AG04450 (cell line): ENCODE results near the gene FAM53B. TPM values are rescaled to one million over a fixed set of nuclear protein-coding genes. Genes with fewer than 3 reads are reported as not detected.

ENCODE experiments used
- CTCF ChIA-PET: fragments of 300-600, 350-600 bp; formaldehyde crosslinking; extraction: SDS; loops from one replicate; lab custom pipeline; 2022; ENCODE audit warnings: antibody characterized with exemption, inconsistent platforms; lab: Charles Lee
- POLR2A ChIA-PET: fragments of 350-600 bp; formaldehyde crosslinking; extraction: SDS; loops from one replicate; lab custom pipeline; 2021; ENCODE audit warnings: antibody characterized with exemption, inconsistent platforms; lab: Yijun Ruan, JAX
- DNase-seq: peaks from one replicate; pipeline ENCODE4 v3.0.0-alpha.2; 2011; ENCODE audit warnings: low read depth, low spot score
- H3K27ac ChIP-seq: one replicate; pipeline ENCODE4 v1.5.1; 2012; ENCODE audit warnings: low read depth, low read length, control low read depth
- H3K27me3 ChIP-seq: one replicate; pipeline ENCODE4 v1.6.0; 2012; ENCODE audit warnings: low read length; ENCODE audit not compliant: control insufficient read depth, insufficient read depth
- H3K4me3 ChIP-seq: 2 replicates; pipeline ENCODE4 v1.5.1; 2011; ENCODE audit warnings: mild to moderate bottlenecking, low read depth, low read length, control low read depth
- H3K9me3 ChIP-seq: 2 replicates; pipeline ENCODE4 v1.5.1; 2012; ENCODE audit warnings: low read length; ENCODE audit not compliant: control insufficient read depth, insufficient read depth
- CTCF ChIP-seq: IDR thresholded peaks from 2 replicates; pipeline ENCODE4 v1.5.1; 2011; ENCODE audit warnings: low read depth, low read length, control low read depth, inconsistent platforms
- polyA plus RNA-seq: library from polyadenylated mRNA; depleted of rRNA; stranded (reverse); fragments of >200 nt; gene quantifications from 2 replicates; pipeline ENCODE4 v1.2.3, GENCODE V29; 2011

Gene FAM53B
- polyA plus RNA-seq, 1 experiment = 4.1 TPM

- Histone ChIP-seq H3K27me3 (no peaks in the 10 kb centered on the region), H3K4me3 (no peak overlapping the region), H3K27ac (no peak overlapping the region), H3K9me3 (no peaks in the 10 kb centered on the region)
- ChIA-PET POLR2A (no interaction called here), CTCF (interaction anchor here (1.9 to 4.9 kb wide), 4 partner anchors 22 to 209 kb away, joined by 6 to 101 read pairs (median 44); no protein-coding TSS in a partner anchor)
- no peak for TF ChIP-seq CTCF
- DNase-seq = no peak
Measured at GRCh38 chr10:124739986-124740368, 4.2 kb downstream of the FAM53B start.

- DNase-seq = no peak
- POLR2A ChIA-PET = no interaction called here
- no peaks in the 10 kb centered on the region for H3K9me3 ChIP-seq
Measured at GRCh38 chr10:124739119-124739921, 4.9 kb downstream of the FAM53B start.

GRCh38 chr10:124738441-124738840, 5.7 kb downstream of the FAM53B start:
- TF ChIP-seq CTCF = no peak
- ChIA-PET CTCF (interaction anchor here (0.6 to 4.9 kb wide), 2 partner anchors 198 to 208 kb away, joined by 3 to 79 read pairs; no protein-coding TSS in a partner anchor), POLR2A (no interaction called here)

More at GRCh38 chr10:124739119-124739921, 4.9 kb downstream of the FAM53B start:
- no peak overlapping the region for H3K4me3 ChIP-seq
- H3K27me3 ChIP-seq = no peaks in the 10 kb centered on the region
- CTCF ChIA-PET = interaction anchor here (0.5 to 4.9 kb wide), 5 partner anchors 27 to 208 kb away, joined by 3 to 101 read pairs (median 9); no protein-coding TSS in a partner anchor
- no peak overlapping the region for H3K27ac ChIP-seq
- no peak for TF ChIP-seq CTCF

GRCh38 chr10:124737708-124738107, 6.5 kb downstream of the FAM53B start:
- Histone ChIP-seq H3K27me3 (no peaks in the 10 kb centered on the region), H3K4me3 (no peak overlapping the region), H3K9me3 (no peaks in the 10 kb centered on the region), H3K27ac (no peak overlapping the region)
- no peak for DNase-seq
- ChIA-PET CTCF (interaction anchor here (0.6 kb wide), 1 partner anchor 18 kb away, joined by 6 read pairs; no protein-coding TSS in a partner anchor), POLR2A (no interaction called here)
- TF ChIP-seq CTCF = no peak

More at GRCh38 chr10:124738441-124738840, 5.7 kb downstream of the FAM53B start:
- no peak overlapping the region for H3K4me3 ChIP-seq
- no peaks in the 10 kb centered on the region for H3K9me3 ChIP-seq
- H3K27me3 ChIP-seq = no peaks in the 10 kb centered on the region
- H3K27ac ChIP-seq = no peak overlapping the region
- no peak for DNase-seq

- ChIA-PET POLR2A (no interaction called here), CTCF (interaction anchor here (0.6 kb wide), 1 partner anchor 18 kb away, joined by 6 read pairs; no protein-coding TSS in a partner anchor)
- no peak overlapping the region for H3K27ac ChIP-seq
- no peak overlapping the region for H3K4me3 ChIP-seq
- no peaks in the 10 kb centered on the region for H3K9me3 ChIP-seq
- H3K27me3 ChIP-seq = no peaks in the 10 kb centered on the region
- TF ChIP-seq CTCF = no peak
- no peak for DNase-seq
Measured at GRCh38 chr10:124737221-124737620, 7.0 kb downstream of the FAM53B start.
